Thyroid gland (tissue), 4 donors: ENCODE results near the gene EPB41L5. TPM values are rescaled to one million over a fixed set of nuclear protein-coding genes. Genes with fewer than 3 reads are reported as not detected.
A peak's percentile ranks its signal among the peaks of the same experiment; 100 is the strongest.

Experiments
- DNase-seq, 2 donors: peaks; one replicate each; pipeline ENCODE4 v3.0.0-alpha.2; 2019
- H3K27ac ChIP-seq, 3 donors: fragments of 200-600 bp; sonication (generic); 1 replicate in 2 of 3; 2 replicates in 1 of 3; pipeline ENCODE4 v1.5.1; 2016 to 2019; ENCODE audit warnings: mild to moderate bottlenecking in 1 of 3, moderate library complexity in 1 of 3
- H3K27me3 ChIP-seq: fragments of 200-600 bp; sonication (generic); one replicate; pipeline ENCODE4 v1.5.1; 2019
- H3K36me3 ChIP-seq, 2 donors: fragments of 200-600 bp; sonication (generic); one replicate each; pipeline ENCODE4 v1.5.1; 2016 to 2019
- H3K4me1 ChIP-seq, 2 donors: fragments of 200-600 bp; sonication (generic); one replicate each; pipeline ENCODE4 v1.5.1; 2017 to 2019
- H3K4me3 ChIP-seq, 3 donors: fragments of 200-600 bp; sonication (generic); replicated peaks in 1 of 3; 1 replicate in 2 of 3; 2 replicates in 1 of 3; pipeline ENCODE4 v1.5.1; 2016; ENCODE audit warnings: mild to moderate bottlenecking in 1 of 3
- H3K9me3 ChIP-seq: fragments of 200-600 bp; sonication (generic); one replicate; pipeline ENCODE4 v1.5.1; 2017
- CTCF ChIP-seq, 6 experiments: fragments of 200-600 bp in 3 of 6; fragments of 450-650 bp in 3 of 6; sonication (generic) in 3 of 6; IDR thresholded peaks; one replicate each; pipeline ENCODE4 v1.5.1; 2016 to 2019; ENCODE audit warnings: antibody characterized with exemption in 6 of 6, mild to moderate bottlenecking in 2 of 6, inconsistent platforms in 1 of 6, moderate library complexity in 1 of 6
- POLR2A ChIP-seq, 2 donors: fragments of 450-650 bp; IDR thresholded peaks; one replicate each; pipeline ENCODE4 v1.6.1; 2017; ENCODE audit warnings: antibody characterized with exemption in 2 of 2, mild to moderate bottlenecking in 2 of 2, moderate library complexity in 1 of 2
- WGBS, 2 donors: methylation state at CpG; one replicate each; pipeline ENCODE4 v1.1.5; 2017; 5-methylcytosine and 5-hydroxymethylcytosine counted together
- intact Hi-C: fragments of 100-400 bp; cut with DNase I; formaldehyde crosslinking; loops from one replicate; pipeline ENCODE4 v1.15.1; 2023
- total RNA-seq, 4 donors: library from RNA; depleted of rRNA; stranded (reverse); fragments of >200 nt; gene quantifications; one replicate each; pipeline ENCODE4 v1.2.3, GENCODE V29; 2016

Gene EPB41L5
- total RNA-seq, 4 donors from 2014 or later: 82.2 to 126 (median 116) TPM

- Histone ChIP-seq H3K27me3 (no peaks in the 10 kb centered on the region), H3K27ac (no peak overlapping the region), H3K9me3 (no peaks in the 10 kb centered on the region), H3K4me3 (no peak overlapping the region), H3K36me3 (peaks cover 0 to 3% of the 10 kb centered on the region in 2 donors), H3K4me1 (peaks cover 0 to 7% of the 10 kb centered on the region in 2 donors)
- no peak for TF ChIP-seq POLR2A (IDR thresholded peaks at IDR 0.05)
- no peak for TF ChIP-seq CTCF (IDR thresholded peaks at IDR 0.05)
- intact Hi-C loops: no loop called here
- 88 to 94% methylated on average over 4 of the region's 4 CpGs for WGBS, 2 donors
- DNase-seq: no peak
Measured at GRCh38 chr2:120140866-120141265, 128.0 kb downstream of the EPB41L5 start.

- Histone ChIP-seq H3K9me3 (no peaks in the 10 kb centered on the region), H3K4me3 (no peak overlapping the region), H3K4me1 (peaks cover 0 to 7% of the 10 kb centered on the region in 2 donors), H3K36me3 (peaks cover 0 to 6% of the 10 kb centered on the region in 2 donors), H3K27ac (no peak overlapping the region), H3K27me3 (no peaks in the 10 kb centered on the region)
- TF ChIP-seq POLR2A (IDR thresholded peaks at IDR 0.05) (no peak), CTCF (IDR thresholded peaks at IDR 0.05) (no peak)
- DNase-seq: no peak
- intact Hi-C loops: no loop called here
- 86 to 95% methylated on average over 2 of the region's 2 CpGs for WGBS, 2 donors
Measured at GRCh38 chr2:120141300-120142069, 128.6 kb downstream of the EPB41L5 start.

GRCh38 chr2:120142528-120143219 is 129.8 kb downstream of the EPB41L5 start:
- Histone ChIP-seq H3K27me3 (no peaks in the 10 kb centered on the region), H3K36me3 (peaks cover 0 to 6% of the 10 kb centered on the region in 2 donors), H3K9me3 (no peaks in the 10 kb centered on the region), H3K4me3 (no peak overlapping the region), H3K4me1 (peaks cover 0 to 7% of the 10 kb centered on the region in 2 donors), H3K27ac (peak overlapping the region; percentile 21 to 43 (median 39))
- intact Hi-C loops: no loop called here
- peak; percentile 14 to 19 for DNase-seq
- no peak for TF ChIP-seq CTCF (IDR thresholded peaks at IDR 0.05)
- TF ChIP-seq POLR2A (IDR thresholded peaks at IDR 0.05): no peak
- 35 to 38% methylated on average over 2 of the region's 2 CpGs for WGBS, 2 donors

- TF ChIP-seq CTCF (IDR thresholded peaks at IDR 0.05) (no peak), POLR2A (IDR thresholded peaks at IDR 0.05) (no peak)
- no peak overlapping the region for H3K4me3 ChIP-seq
- no peaks in the 10 kb centered on the region for H3K27me3 ChIP-seq
- no peaks in the 10 kb centered on the region for H3K9me3 ChIP-seq
- H3K36me3 ChIP-seq: peaks cover 6 to 18% of the 10 kb centered on the region in 2 donors
- DNase-seq: no peak
- H3K27ac ChIP-seq: no peak overlapping the region
- H3K4me1 ChIP-seq: no peaks in the 10 kb centered on the region
- intact Hi-C loops: no loop called here
- 98% methylated on average over 1 of the region's 1 CpG for WGBS, 2 donors
Measured at GRCh38 chr2:120148229-120148628, 135.4 kb downstream of the EPB41L5 start.

GRCh38 chr2:120148669-120149068 is 135.8 kb downstream of the EPB41L5 start:
- 94 to 99% methylated on average over 3 of the region's 3 CpGs for WGBS, 2 donors
- H3K36me3 ChIP-seq: peaks cover 6 to 18% of the 10 kb centered on the region in 2 donors

More at GRCh38 chr2:120148669-120149068, 135.8 kb downstream of the EPB41L5 start:
- TF ChIP-seq CTCF (IDR thresholded peaks at IDR 0.05) (no peak), POLR2A (IDR thresholded peaks at IDR 0.05) (no peak)
- Histone ChIP-seq H3K4me3 (no peak overlapping the region), H3K9me3 (no peaks in the 10 kb centered on the region), H3K27me3 (no peaks in the 10 kb centered on the region), H3K27ac (no peak overlapping the region), H3K4me1 (no peaks in the 10 kb centered on the region)
- intact Hi-C loops: no loop called here
- DNase-seq: no peak
